Adipocyte (in vitro differentiated cells): Measurements from ENCODE around the gene WAC.

Experiments used
- DNase-seq: peaks from one replicate; pipeline ENCODE4 v3.0.0-alpha.2; 2015; ENCODE audit warnings: low read depth
- H3K27me3 ChIP-seq: replicated peaks from 2 replicates; pipeline ENCODE4 v1.7.0; 2013; ENCODE audit warnings: mild to moderate bottlenecking, low read length, moderate library complexity; ENCODE audit not compliant: control insufficient read depth, insufficient read depth
- H3K36me3 ChIP-seq: 2 replicates; pipeline ENCODE4 v1.7.0; 2013; ENCODE audit warnings: low read length, mild to moderate bottlenecking, moderate library complexity; ENCODE audit not compliant: control insufficient read depth, insufficient read depth, severe bottlenecking
- H3K4me1 ChIP-seq: 2 replicates; pipeline ENCODE4 v1.7.0; 2013; ENCODE audit warnings: mild to moderate bottlenecking, low read length, moderate library complexity; ENCODE audit not compliant: control insufficient read depth, insufficient read depth
- H3K4me3 ChIP-seq: 2 replicates; pipeline ENCODE4 v1.7.0; 2013; ENCODE audit warnings: mild to moderate bottlenecking, low read length, moderate library complexity
- H3K9ac ChIP-seq: 2 replicates; pipeline ENCODE4 v1.7.0; 2013; ENCODE audit warnings: mild to moderate bottlenecking, low read length, moderate library complexity
- H3K9me3 ChIP-seq: 2 replicates; pipeline ENCODE4 v1.7.0; 2013; ENCODE audit warnings: mild to moderate bottlenecking, low read length, moderate library complexity; ENCODE audit not compliant: control insufficient read depth

Gene WAC

GRCh38 chr10:28668363-28669226 is 135.7 kb downstream of the WAC start:
- Histone ChIP-seq H3K27me3 (peaks cover 29% of the 10 kb centered on the region), H3K9me3 (peaks cover 3% of the 10 kb centered on the region), H3K9ac (peak overlapping the region; percentile 58), H3K36me3 (no peaks in the 10 kb centered on the region), H3K4me1 (peaks cover 15% of the 10 kb centered on the region), H3K4me3 (peak overlapping the region; percentile 78)
- peak; percentile 84 for DNase-seq

- peak overlapping the region; percentile 13 for H3K9ac ChIP-seq
- H3K36me3 ChIP-seq = no peaks in the 10 kb centered on the region
- peaks cover 7% of the 10 kb centered on the region for H3K4me1 ChIP-seq
- no peak for DNase-seq
- H3K4me3 ChIP-seq = peak overlapping the region; percentile 78
- H3K9me3 ChIP-seq = peaks cover 3% of the 10 kb centered on the region
- H3K27me3 ChIP-seq = peaks cover 34% of the 10 kb centered on the region
Observed at GRCh38 chr10:28669227-28670173, 136.6 kb downstream of the WAC start.
